Spleen (tissue), 11 donors: ENCODE measurements around the gene NFX1. TPM values are rescaled to one million over a fixed set of nuclear protein-coding genes. Genes with fewer than 3 reads are reported as not detected.
A peak's percentile ranks its signal among the peaks of the same experiment; 100 is the strongest.
"Not testable (repeated sequence)": the region's sequence is repeated elsewhere in the genome, so short reads cannot be mapped to it uniquely, and the experiment has no call there.

Experiments
- DNase-seq: peaks from one replicate; pipeline ENCODE4 v3.0.0-alpha.2; 2020
- H3K27ac ChIP-seq, 8 donors: fragments of 200-600 bp; sonication (generic) in 7 of 8; 1 replicate in 4 of 8; 2 replicates in 4 of 8; pipeline versions ENCODE4 v1.5.0 to v1.8.0; 2016 to 2021; ENCODE audit warnings: inconsistent platforms in 4 of 8, mild to moderate bottlenecking in 4 of 8, moderate library complexity in 1 of 8
- H3K27me3 ChIP-seq, 7 donors: fragments of 200-600 bp; sonication (generic) in 6 of 7; replicated peaks in 1 of 7; 1 replicate in 4 of 7; 2 replicates in 3 of 7; pipeline versions ENCODE4 v1.5.0 to v1.8.0; 2016 to 2021; ENCODE audit warnings: inconsistent platforms in 3 of 7, mild to moderate bottlenecking in 1 of 7
- H3K36me3 ChIP-seq, 6 donors: fragments of 200-600 bp; sonication (generic) in 5 of 6; 1 replicate in 4 of 6; 2 replicates in 2 of 6; pipeline versions ENCODE4 v1.5.0 to v1.8.0; 2016 to 2021; ENCODE audit warnings: inconsistent platforms in 2 of 6
- H3K4me1 ChIP-seq, 6 donors: fragments of 200-600 bp; sonication (generic) in 5 of 6; 1 replicate in 3 of 6; 2 replicates in 3 of 6; pipeline versions ENCODE4 v1.5.0 to v1.8.0; 2016 to 2021; ENCODE audit warnings: inconsistent platforms in 3 of 6
- H3K4me3 ChIP-seq, 8 donors: fragments of 200-600 bp; sonication (generic) in 7 of 8; 1 replicate in 4 of 8; 2 replicates in 4 of 8; pipeline versions ENCODE4 v1.5.0 to v1.8.0; 2016 to 2021; ENCODE audit warnings: inconsistent platforms in 4 of 8, mild to moderate bottlenecking in 4 of 8, moderate library complexity in 2 of 8
- H3K9me3 ChIP-seq, 8 donors: fragments of 200-600 bp; sonication (generic) in 7 of 8; 1 replicate in 4 of 8; 2 replicates in 4 of 8; pipeline versions ENCODE4 v1.5.0 to v1.8.0; 2016 to 2021; ENCODE audit warnings: inconsistent platforms in 4 of 8
- CTCF ChIP-seq, 11 experiments: fragments of 200-600 bp in 7 of 11; fragments of 450-650 bp in 4 of 11; sonication (generic) in 4 of 11; IDR thresholded peaks in 8 of 11; conservative IDR thresholded peaks in 3 of 11; 1 replicate in 7 of 11; 2 replicates in 4 of 11; pipeline versions ENCODE4 v1.4.0 to v1.8.0; 2016 to 2021; ENCODE audit warnings: antibody characterized with exemption in 11 of 11, inconsistent platforms in 4 of 11, mild to moderate bottlenecking in 1 of 11
- POLR2A ChIP-seq, 3 donors: fragments of 450-650 bp; IDR thresholded peaks; one replicate each; pipeline ENCODE4 v1.5.1; 2017; ENCODE audit warnings: antibody characterized with exemption in 3 of 3, mild to moderate bottlenecking in 1 of 3
- POLR2AphosphoS5 ChIP-seq, 3 donors: sonication (generic); formaldehyde crosslinking; IDR thresholded peaks; one replicate each; pipeline ENCODE4 v1.5.1; 2017; ENCODE audit warnings: antibody characterized with exemption in 3 of 3
- WGBS, 5 donors: extraction: QIAGEN DNeasy Blood & Tissue Kit in 3 of 5; methylation state at CpG; one replicate each; pipeline versions ENCODE4 v1.1.5 to v1.1.7; 2013 to 2018; 5-methylcytosine and 5-hydroxymethylcytosine counted together
- intact Hi-C: fragments of 100-400 bp; cut with DNase I; formaldehyde crosslinking; loops from one replicate; pipeline ENCODE4 v1.15.0; 2023; ENCODE audit warnings: low total_unique reads
- polyA plus RNA-seq, 3 donors: library from polyadenylated mRNA; stranded (reverse); fragments of 200-250 nt; gene quantifications; one replicate each; pipeline ENCODE4 v1.2.1, GENCODE V29; 2013
- total RNA-seq, 7 donors: library from RNA; depleted of rRNA in 3 of 7; stranded (reverse); fragments of >200 nt in 3 of 7; fragmentation: NEBNext Ultra II Directional in 4 of 7; extraction: Animal tissue kit (Norgen Biotek cat#: 25700) in 4 of 7; gene quantifications; one replicate each; pipeline versions ENCODE4 v1.1.0 to v1.2.1, GENCODE V29; 2016 to 2021
- donor health status: healthy with polysubstance abuse.
- donor health status: DM: no; HTN: no; CAD: no; lungs with moderate emphysema.
- donor health status: DM: no; HTN: no; CAD: no.
- donor health status: Bipolar disorder and iron deficiency.
- donor health status: healthy.
- donor health status: DM: no; HTN: no; CAD: no.
- donor health status: DM: yes; HTN: yes; CAD: no.

NFX1 gene
- total and polyA plus RNA-seq, 10 donors = 10.5 to 57.5 (median 42.4) TPM

- Histone ChIP-seq H3K9me3 (no peaks in the 10 kb centered on the region), H3K27ac (no peak overlapping the region), H3K4me1 (no peaks in the 10 kb centered on the region), H3K36me3 (peaks cover 2 to 100% (median 98%) of the 10 kb centered on the region in 6 donors), H3K27me3 (no peaks in the 10 kb centered on the region), H3K4me3 (no peak overlapping the region)
- TF ChIP-seq POLR2AphosphoS5 (IDR thresholded peaks at IDR 0.05) (no peak), POLR2A (IDR thresholded peaks at IDR 0.05) (no peak), CTCF (IDR thresholded peaks at IDR 0.05 in 8 of 11, conservative IDR thresholded peaks at IDR 0.05 in 3 of 11) (no peak)
- DNase-seq = no peak
- intact Hi-C loops = no loop called here
- 89 to 95% (median 90%) methylated on average over 2 of the region's 2 CpGs for WGBS, 5 donors
Observed at GRCh38 chr9:33310748-33311147, 20.4 kb downstream of the NFX1 start.

GRCh38 chr9:33311953-33312352 is 21.6 kb downstream of the NFX1 start:
- intact Hi-C loops = no loop called here
- H3K9me3 ChIP-seq = no peaks in the 10 kb centered on the region
- H3K27me3 ChIP-seq = no peaks in the 10 kb centered on the region
- no peak for TF ChIP-seq POLR2A (IDR thresholded peaks at IDR 0.05)
- TF ChIP-seq CTCF (IDR thresholded peaks at IDR 0.05 in 8 of 11, conservative IDR thresholded peaks at IDR 0.05 in 3 of 11) = no peak
- TF ChIP-seq POLR2AphosphoS5 (IDR thresholded peaks at IDR 0.05) = no peak
- H3K4me3 ChIP-seq = no peak overlapping the region
- H3K36me3 ChIP-seq = peaks cover 2 to 100% (median 95%) of the 10 kb centered on the region in 6 donors
- no peak overlapping the region for H3K27ac ChIP-seq
- no peak for DNase-seq
- H3K4me1 ChIP-seq = no peaks in the 10 kb centered on the region
- 70 to 98% (median 79%) methylated on average over 2 of the region's 2 CpGs for WGBS, 5 donors

- H3K27ac ChIP-seq = peak overlapping the region in 4 of 8 donors; percentile 11 to 39 (median 32)
- 50 to 81% (median 64%) methylated on average over 5 of the region's 5 CpGs for WGBS, 5 donors
- H3K27me3 ChIP-seq = no peaks in the 10 kb centered on the region
- peaks cover 0 to 100% (median 97%) of the 10 kb centered on the region in 6 donors for H3K36me3 ChIP-seq
- no peak for DNase-seq
- H3K9me3 ChIP-seq = no peaks in the 10 kb centered on the region
- H3K4me1 ChIP-seq = peaks cover 0 to 4% (median 0%) of the 10 kb centered on the region in 6 donors
- no peak overlapping the region for H3K4me3 ChIP-seq
- intact Hi-C loops = no loop called here
- TF ChIP-seq POLR2AphosphoS5 (IDR thresholded peaks at IDR 0.05) (no peak), CTCF (IDR thresholded peaks at IDR 0.05 in 8 of 11, conservative IDR thresholded peaks at IDR 0.05 in 3 of 11) (no peak), POLR2A (IDR thresholded peaks at IDR 0.05) (no peak)
Observed at GRCh38 chr9:33315371-33315770, 25.1 kb downstream of the NFX1 start.

GRCh38 chr9:33317136-33317535 is 26.8 kb downstream of the NFX1 start:
- intact Hi-C loops = not testable (repeated sequence)

GRCh38 chr9:33318225-33318624 is 27.9 kb downstream of the NFX1 start:
- no peaks in the 10 kb centered on the region for H3K27me3 ChIP-seq
- peaks cover 0 to 4% (median 0%) of the 10 kb centered on the region in 6 donors for H3K4me1 ChIP-seq
- DNase-seq = no peak
- H3K36me3 ChIP-seq = peaks cover 0 to 100% (median 97%) of the 10 kb centered on the region in 6 donors
- no peak for TF ChIP-seq POLR2AphosphoS5 (IDR thresholded peaks at IDR 0.05)
- TF ChIP-seq CTCF (IDR thresholded peaks at IDR 0.05 in 8 of 11, conservative IDR thresholded peaks at IDR 0.05 in 3 of 11) = no peak
- no peak for TF ChIP-seq POLR2A (IDR thresholded peaks at IDR 0.05)
- H3K4me3 ChIP-seq = no peak overlapping the region
- intact Hi-C loops = no loop called here
- peak overlapping the region in 1 of 8 donors; percentile 1 for H3K27ac ChIP-seq
- no peaks in the 10 kb centered on the region for H3K9me3 ChIP-seq
- 74 to 94% (median 84%) methylated on average over 3 of the region's 3 CpGs for whole genome bisulfite sequencing, 5 donors

More at GRCh38 chr9:33317136-33317535, 26.8 kb downstream of the NFX1 start:
- DNase-seq, H3K9me3 ChIP-seq, H3K27me3 ChIP-seq, H3K4me3 ChIP-seq, H3K27ac ChIP-seq, H3K4me1 ChIP-seq: not testable (repeated sequence)
- 95 to 99% (median 96%) methylated on average over 3 of the region's 3 CpGs for WGBS, 5 donors
- H3K36me3 ChIP-seq = peaks cover 0 to 100% (median 97%) of the 10 kb centered on the region in 6 donors
